ENCODE data around the gene TACC2.
"Not testable (repeated sequence)": the region's sequence is repeated elsewhere in the genome, so short reads cannot be mapped to it uniquely, and the experiment has no call there.

TACC2 gene

GRCh38 chr10:122062831-122063674 lies 74.1 kb downstream of the TACC2 start:
- peak; percentile 97 for DNase-seq

- not testable (repeated sequence) for DNase-seq
Observed at GRCh38 chr10:122066337-122066939, 77.5 kb downstream of the TACC2 start.

DNA sequence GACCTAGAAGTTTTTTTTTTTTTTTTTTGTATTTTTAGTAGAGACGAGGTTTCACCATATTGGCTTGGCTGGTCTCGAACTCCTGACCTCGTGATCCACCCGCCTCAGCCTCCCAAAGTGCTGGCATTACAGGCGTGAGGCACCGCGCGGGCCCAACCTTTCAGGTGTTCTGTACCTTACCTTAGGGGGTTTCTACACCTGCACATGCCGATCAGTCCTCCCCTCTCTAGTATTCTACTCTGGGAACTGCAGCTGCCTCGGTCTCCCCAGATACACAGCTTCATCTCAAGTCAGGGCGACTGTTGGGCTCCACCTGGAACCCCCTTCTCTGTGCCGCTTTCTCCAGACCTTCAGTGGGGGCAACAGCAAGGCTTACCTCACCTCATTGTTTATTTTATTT lies 79.9 kb downstream of the TACC2 start:
- no peak for DNase-seq

- peak; percentile 22 for DNase-seq
Observed at GRCh38 chr10:122072491-122072890, 83.5 kb downstream of the TACC2 start.

GRCh38 chr10:122073508-122073907 lies 84.5 kb downstream of the TACC2 start:
- DNase-seq = peak; percentile 10

DNA sequence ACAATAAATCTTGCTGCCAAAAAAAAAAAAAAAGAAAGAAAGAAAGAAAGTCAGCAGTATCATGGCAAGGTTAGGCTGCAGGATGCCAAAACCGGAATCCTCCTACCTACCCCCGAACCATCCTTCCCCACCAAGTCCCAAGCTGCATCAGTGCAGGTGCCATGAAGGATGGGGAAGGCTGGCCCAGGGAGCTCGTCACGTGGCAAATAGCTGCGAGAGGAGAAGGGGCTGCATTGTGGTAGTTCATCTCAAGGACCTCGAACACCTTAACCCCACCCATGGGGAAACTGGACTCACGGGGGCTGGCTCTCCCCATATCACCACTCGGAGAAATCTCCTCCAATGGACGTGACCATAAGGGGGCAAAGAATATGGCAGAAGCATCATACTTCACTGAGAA lies 86.2 kb downstream of the TACC2 start:
- DNase-seq = peak; percentile 11

GRCh38 chr10:122075876-122076275 lies 86.9 kb downstream of the TACC2 start:
- peak; percentile 4 for DNase-seq

DNA sequence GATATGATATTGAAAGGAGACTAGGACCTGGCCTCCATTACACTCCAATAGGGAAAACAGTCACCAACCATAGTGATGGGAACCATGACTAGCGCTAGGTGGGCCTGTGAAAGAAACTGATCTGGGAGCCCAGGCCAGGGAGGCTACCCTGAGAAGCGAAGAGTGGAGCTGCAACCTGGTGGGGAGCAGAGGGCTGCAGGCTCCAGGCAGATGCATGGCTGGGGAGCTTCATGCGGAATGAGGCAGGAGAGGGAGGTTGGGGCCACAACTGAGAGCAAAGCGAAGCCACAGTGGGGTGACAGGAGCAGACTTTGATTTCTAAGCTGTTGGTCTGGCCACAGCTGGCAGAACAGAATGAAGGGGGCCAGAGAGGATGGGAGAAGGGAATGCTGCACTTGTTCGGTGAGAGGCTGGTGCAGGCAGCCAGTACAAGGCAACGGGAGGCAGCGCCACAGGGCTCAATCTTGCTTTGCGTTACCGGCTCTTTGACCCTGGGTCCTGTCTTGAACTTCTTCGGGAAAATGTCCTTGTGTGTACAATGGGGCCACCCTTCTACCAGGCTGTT lies 88.4 kb downstream of the TACC2 start:
- peak; percentile 40 for DNase-seq

GRCh38 chr10:122078326-122078725 lies 89.4 kb downstream of the TACC2 start:
- peak; percentile 44 for DNase-seq

GRCh38 chr10:122078965-122079795 lies 90.2 kb downstream of the TACC2 start:
- peak; percentile 43 for DNase-seq

GRCh38 chr10:122082616-122083477 lies 93.9 kb downstream of the TACC2 start:
- DNase-seq = no peak

DNA sequence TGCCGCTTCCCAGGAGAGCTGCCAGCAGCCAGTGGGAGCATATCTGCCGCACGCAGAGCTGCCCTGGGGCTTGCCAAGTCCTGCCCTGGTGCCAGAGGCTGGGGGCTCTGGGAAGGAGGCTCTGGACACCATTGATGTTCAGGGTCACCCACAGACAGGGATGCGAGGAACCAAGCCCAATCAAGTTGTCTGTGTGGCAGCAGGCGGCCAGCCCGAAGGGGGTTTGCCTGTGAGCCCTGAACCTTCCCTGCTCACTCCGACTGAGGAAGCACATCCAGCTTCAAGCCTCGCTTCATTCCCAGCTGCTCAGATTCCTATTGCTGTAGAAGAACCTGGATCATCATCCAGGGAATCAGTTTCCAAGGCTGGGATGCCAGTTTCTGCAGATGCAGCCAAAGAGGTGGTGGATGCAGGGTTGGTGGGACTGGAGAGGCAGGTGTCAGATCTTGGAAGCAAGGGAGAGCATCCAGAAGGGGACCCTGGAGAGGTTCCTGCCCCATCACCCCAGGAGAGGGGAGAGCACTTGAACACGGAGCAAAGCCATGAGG lies 94.6 kb downstream of the TACC2 start:
- no peak for DNase-seq

DNA sequence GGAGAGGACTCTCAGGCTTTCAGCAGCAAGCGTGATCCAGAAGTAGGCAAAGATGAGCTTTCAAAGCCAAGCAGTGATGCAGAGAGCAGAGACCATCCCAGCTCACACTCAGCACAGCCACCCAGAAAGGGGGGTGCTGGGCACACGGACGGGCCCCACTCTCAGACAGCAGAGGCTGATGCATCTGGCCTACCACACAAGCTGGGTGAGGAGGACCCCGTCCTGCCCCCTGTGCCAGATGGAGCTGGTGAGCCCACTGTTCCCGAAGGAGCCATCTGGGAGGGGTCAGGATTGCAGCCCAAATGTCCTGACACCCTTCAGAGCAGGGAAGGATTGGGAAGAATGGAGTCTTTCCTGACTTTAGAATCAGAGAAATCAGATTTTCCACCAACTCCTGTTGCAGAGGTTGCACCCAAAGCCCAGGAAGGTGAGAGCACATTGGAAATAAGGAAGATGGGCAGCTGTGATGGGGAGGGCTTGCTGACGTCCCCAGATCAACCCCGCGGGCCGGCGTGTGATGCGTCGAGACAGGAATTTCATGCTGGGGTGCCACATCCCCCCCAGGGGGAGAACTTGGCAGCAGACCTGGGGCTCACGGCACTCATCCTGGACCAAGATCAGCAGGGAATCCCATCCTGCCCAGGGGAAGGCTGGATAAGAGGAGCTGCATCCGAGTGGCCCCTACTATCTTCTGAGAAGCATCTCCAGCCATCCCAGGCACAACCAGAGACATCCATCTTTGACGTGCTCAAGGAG lies 95.5 kb downstream of the TACC2 start:
- DNase-seq = no peak

- DNase-seq = no peak
Observed at GRCh38 chr10:122085423-122085911, 96.5 kb downstream of the TACC2 start.

DNA sequence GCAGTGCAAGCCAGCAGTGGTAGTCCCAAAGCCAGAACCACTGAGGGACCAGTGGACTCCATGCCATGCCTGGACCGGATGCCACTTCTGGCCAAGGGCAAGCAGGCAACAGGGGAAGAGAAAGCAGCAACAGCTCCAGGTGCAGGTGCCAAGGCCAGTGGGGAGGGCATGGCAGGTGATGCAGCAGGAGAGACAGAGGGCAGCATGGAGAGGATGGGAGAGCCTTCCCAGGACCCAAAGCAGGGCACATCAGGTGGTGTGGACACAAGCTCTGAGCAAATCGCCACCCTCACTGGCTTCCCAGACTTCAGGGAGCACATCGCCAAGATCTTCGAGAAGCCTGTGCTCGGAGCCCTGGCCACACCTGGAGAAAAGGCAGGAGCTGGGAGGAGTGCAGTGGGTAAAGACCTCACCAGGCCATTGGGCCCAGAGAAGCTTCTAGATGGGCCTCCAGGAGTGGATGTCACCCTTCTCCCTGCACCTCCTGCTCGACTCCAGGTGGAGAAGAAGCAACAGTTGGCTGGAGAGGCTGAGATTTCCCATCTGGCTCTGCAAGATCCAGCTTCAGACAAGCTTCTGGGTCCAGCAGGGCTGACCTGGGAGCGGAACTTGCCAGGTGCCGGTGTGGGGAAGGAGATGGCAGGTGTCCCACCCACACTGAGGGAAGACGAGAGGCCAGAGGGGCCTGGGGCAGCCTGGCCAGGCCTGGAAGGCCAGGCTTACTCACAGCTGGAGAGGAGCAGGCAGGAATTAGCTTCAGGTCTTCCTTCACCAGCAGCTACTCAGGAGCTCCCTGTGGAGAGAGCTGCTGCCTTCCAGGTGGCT lies 97.7 kb downstream of the TACC2 start:
- no peak for DNase-seq

- no peak for DNase-seq
Observed at GRCh38 chr10:122087436-122087835, 98.5 kb downstream of the TACC2 start.

DNA sequence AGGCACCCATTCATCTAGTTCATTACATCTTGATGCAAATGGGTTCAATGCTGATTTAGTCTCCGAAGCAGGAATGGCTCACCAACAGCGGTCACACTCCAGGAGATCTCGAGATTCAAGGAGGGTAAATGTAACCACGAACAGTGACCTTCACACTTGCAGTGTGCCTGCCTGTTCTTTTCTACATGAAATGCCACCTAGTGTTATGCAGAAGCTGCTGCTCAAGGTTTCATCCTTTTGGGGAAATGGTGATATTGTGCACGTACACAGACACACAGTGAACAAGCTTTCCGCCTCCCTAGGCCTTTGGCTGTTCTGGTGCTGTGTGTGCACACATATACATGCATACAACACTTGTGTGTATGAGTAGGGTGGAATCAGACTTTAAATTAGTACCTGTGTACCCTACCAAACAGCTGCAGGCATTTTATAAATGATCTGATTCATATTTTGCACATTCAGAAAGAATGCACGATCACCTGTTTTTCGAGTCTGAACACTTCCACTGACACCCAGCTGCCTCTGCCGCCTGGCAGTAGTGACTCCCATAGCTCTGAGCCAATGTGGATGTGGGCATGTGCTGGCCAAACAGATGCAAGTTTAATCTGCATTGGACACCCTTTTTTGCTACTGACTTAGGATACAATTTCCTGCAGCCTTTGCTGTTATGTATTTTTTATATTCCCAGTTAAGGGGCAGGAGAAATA lies 100.5 kb downstream of the TACC2 start:
- no peak for DNase-seq

DNA sequence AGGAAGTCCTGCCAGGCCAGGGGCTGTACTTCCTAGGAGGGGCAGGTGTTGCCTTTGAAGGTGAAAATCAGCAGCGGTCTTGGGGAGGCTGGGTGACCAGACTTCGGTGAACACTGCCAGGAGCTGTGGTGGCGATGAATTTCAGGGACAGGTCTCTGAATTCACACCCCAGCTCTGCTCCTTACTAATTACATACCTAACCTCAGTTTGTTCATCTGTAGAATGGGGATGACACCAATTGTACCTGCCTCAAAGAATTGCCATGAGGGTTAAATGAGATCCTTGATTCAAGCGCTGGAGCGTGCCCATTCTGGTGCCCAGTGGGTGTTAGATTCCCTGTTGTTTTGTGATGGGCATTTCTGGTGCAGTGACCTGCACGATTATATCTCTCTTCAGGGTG lies 102.8 kb downstream of the TACC2 start:
- no peak for DNase-seq

GRCh38 chr10:122093076-122093475 lies 104.1 kb downstream of the TACC2 start:
- no peak for DNase-seq

All from islet precursor cell (in vitro differentiated cells).